ENCODE measurements around the gene UBR4.

GRCh38 chr1:19149736-19150135, 60.3 kb downstream of the UBR4 start:
- TF ChIP-seq, protein P1, sequence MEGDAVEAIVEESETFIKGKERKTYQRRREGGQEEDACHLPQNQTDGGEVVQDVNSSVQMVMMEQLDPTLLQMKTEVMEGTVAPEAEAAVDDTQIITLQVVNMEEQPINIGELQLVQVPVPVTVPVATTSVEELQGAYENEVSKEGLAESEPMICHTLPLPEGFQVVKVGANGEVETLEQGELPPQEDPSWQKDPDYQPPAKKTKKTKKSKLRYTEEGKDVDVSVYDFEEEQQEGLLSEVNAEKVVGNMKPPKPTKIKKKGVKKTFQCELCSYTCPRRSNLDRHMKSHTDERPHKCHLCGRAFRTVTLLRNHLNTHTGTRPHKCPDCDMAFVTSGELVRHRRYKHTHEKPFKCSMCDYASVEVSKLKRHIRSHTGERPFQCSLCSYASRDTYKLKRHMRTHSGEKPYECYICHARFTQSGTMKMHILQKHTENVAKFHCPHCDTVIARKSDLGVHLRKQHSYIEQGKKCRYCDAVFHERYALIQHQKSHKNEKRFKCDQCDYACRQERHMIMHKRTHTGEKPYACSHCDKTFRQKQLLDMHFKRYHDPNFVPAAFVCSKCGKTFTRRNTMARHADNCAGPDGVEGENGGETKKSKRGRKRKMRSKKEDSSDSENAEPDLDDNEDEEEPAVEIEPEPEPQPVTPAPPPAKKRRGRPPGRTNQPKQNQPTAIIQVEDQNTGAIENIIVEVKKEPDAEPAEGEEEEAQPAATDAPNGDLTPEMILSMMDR (optimal IDR thresholded peaks at IDR 0.05 in 1 of 3, IDR thresholded peaks at IDR 0.05 in 1 of 3, conservative IDR thresholded peaks at IDR 0.05 in 1 of 3; ENCODE audit: extremely low read depth in 1 of 3, insufficient read depth in 2 of 3, low read length in 3 of 3): no peak
- no peak for TF ChIP-seq EZH2 (IDR thresholded peaks at IDR 0.05; ENCODE audit: low read length)

All from keratinocyte (primary cell).